ENCODE data around the gene BST1. TPM values are rescaled to one million over a fixed set of nuclear protein-coding genes. Genes with fewer than 3 reads are reported as not detected.

The BST1 gene
- total and polyA plus RNA-seq, 2 donors (not counting 1 experiment from before 2014, with no cell fraction given) = 15.7 to 48.8 TPM

GRCh38 chr4:15742637-15743036 is 39.8 kb downstream of the BST1 start:
- no peak overlapping the region for H2AFZ ChIP-seq (ENCODE audit: low read length)
- no peaks in the 10 kb centered on the region for H3K79me2 ChIP-seq (ENCODE audit: control insufficient read depth, insufficient read depth, low read length)
- no peaks in the 10 kb centered on the region for H3K9me3 ChIP-seq (ENCODE audit: control insufficient read depth, insufficient read depth, low read depth, low read length)
- H3K4me1 ChIP-seq (ENCODE audit: control insufficient read depth, extremely low read depth, insufficient read depth, low read length) = no peaks in the 10 kb centered on the region
- H3K36me3 ChIP-seq (ENCODE audit: control insufficient read depth, insufficient read depth, low read length) = no peaks in the 10 kb centered on the region
- TF ChIP-seq, protein P1, sequence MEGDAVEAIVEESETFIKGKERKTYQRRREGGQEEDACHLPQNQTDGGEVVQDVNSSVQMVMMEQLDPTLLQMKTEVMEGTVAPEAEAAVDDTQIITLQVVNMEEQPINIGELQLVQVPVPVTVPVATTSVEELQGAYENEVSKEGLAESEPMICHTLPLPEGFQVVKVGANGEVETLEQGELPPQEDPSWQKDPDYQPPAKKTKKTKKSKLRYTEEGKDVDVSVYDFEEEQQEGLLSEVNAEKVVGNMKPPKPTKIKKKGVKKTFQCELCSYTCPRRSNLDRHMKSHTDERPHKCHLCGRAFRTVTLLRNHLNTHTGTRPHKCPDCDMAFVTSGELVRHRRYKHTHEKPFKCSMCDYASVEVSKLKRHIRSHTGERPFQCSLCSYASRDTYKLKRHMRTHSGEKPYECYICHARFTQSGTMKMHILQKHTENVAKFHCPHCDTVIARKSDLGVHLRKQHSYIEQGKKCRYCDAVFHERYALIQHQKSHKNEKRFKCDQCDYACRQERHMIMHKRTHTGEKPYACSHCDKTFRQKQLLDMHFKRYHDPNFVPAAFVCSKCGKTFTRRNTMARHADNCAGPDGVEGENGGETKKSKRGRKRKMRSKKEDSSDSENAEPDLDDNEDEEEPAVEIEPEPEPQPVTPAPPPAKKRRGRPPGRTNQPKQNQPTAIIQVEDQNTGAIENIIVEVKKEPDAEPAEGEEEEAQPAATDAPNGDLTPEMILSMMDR (conservative IDR thresholded peaks at IDR 0.05 in 1 of 2, IDR thresholded peaks at IDR 0.05 in 1 of 2; ENCODE audit: low read depth in 1 of 2, low read length in 2 of 2) = no peak
- no peak for TF ChIP-seq EZH2 (IDR thresholded peaks at IDR 0.05; ENCODE audit: low read length, missing control alignments)
- no peak overlapping the region for H3K9ac ChIP-seq (ENCODE audit: insufficient read depth, low read length)
- H3K4me3 ChIP-seq (replicated peaks in 1 of 4; ENCODE audit: control extremely low read depth in 1 of 4, insufficient read depth in 1 of 4, low read depth in 3 of 4, low read length in 4 of 4) = no peak overlapping the region
- H4K20me1 ChIP-seq (ENCODE audit: control insufficient read depth, extremely low read depth, insufficient read depth, low read length) = no peaks in the 10 kb centered on the region
- no peak overlapping the region for H3K27ac ChIP-seq (ENCODE audit: insufficient read depth, low read length)
- DNase-seq (ENCODE audit: low read depth in 2 of 2) = no peak
- H3K4me2 ChIP-seq (ENCODE audit: extremely low read depth, insufficient read depth, low read length) = no peak overlapping the region
- no peaks in the 10 kb centered on the region for H3K27me3 ChIP-seq (ENCODE audit: control insufficient read depth, insufficient read depth, low read length)

GRCh38 chr4:15744016-15744545 is 41.2 kb downstream of the BST1 start:
- Histone ChIP-seq H3K36me3 (ENCODE audit: control insufficient read depth, insufficient read depth, low read length) (no peaks in the 10 kb centered on the region), H3K4me1 (ENCODE audit: control insufficient read depth, extremely low read depth, insufficient read depth, low read length) (no peaks in the 10 kb centered on the region), H3K9me3 (ENCODE audit: control insufficient read depth, insufficient read depth, low read depth, low read length) (no peaks in the 10 kb centered on the region), H3K79me2 (ENCODE audit: control insufficient read depth, insufficient read depth, low read length) (no peaks in the 10 kb centered on the region), H3K9ac (ENCODE audit: insufficient read depth, low read length) (no peak overlapping the region), H3K27me3 (ENCODE audit: control insufficient read depth, insufficient read depth, low read length) (no peaks in the 10 kb centered on the region), H2AFZ (ENCODE audit: low read length) (no peak overlapping the region), H4K20me1 (ENCODE audit: control insufficient read depth, extremely low read depth, insufficient read depth, low read length) (no peaks in the 10 kb centered on the region), H3K27ac (ENCODE audit: insufficient read depth, low read length) (no peak overlapping the region), H3K4me2 (ENCODE audit: extremely low read depth, insufficient read depth, low read length) (no peak overlapping the region), H3K4me3 (replicated peaks in 1 of 4; ENCODE audit: control extremely low read depth in 1 of 4, insufficient read depth in 1 of 4, low read depth in 3 of 4, low read length in 4 of 4) (no peak overlapping the region)
- DNase-seq (ENCODE audit: low read depth in 2 of 2) = peak in 1 of 2 donors; percentile 78
- TF ChIP-seq, protein P1 (conservative IDR thresholded peaks at IDR 0.05 in 1 of 2, IDR thresholded peaks at IDR 0.05 in 1 of 2; ENCODE audit: low read depth in 1 of 2, low read length in 2 of 2) = no peak
- TF ChIP-seq EZH2 (IDR thresholded peaks at IDR 0.05; ENCODE audit: low read length, missing control alignments) = no peak

DNA sequence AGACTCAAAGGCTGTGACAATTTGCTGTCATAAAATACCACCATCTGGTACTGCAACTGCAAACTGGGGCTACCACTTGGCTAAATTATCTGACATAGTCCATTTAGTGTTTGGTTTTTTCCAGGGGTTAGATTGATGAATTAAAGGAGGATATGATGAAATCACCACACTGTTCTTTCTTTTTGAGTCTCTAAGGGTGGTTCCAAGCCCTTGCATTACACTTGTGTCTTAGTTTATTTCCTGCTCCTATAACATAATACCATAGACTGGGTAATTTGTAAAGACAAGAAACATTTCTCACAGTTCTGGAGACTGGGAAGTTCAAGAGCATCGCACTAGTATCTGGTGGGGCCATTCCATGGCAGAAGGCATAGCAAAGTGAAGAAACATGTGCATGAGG is 43.2 kb downstream of the BST1 start:
- Histone ChIP-seq H3K4me3 (replicated peaks in 1 of 4; ENCODE audit: control extremely low read depth in 1 of 4, insufficient read depth in 1 of 4, low read depth in 3 of 4, low read length in 4 of 4) (no peak overlapping the region), H3K4me1 (ENCODE audit: control insufficient read depth, extremely low read depth, insufficient read depth, low read length) (no peaks in the 10 kb centered on the region), H3K9ac (ENCODE audit: insufficient read depth, low read length) (no peak overlapping the region), H2AFZ (ENCODE audit: low read length) (no peak overlapping the region), H3K27ac (ENCODE audit: insufficient read depth, low read length) (no peak overlapping the region), H3K4me2 (ENCODE audit: extremely low read depth, insufficient read depth, low read length) (no peak overlapping the region), H3K36me3 (ENCODE audit: control insufficient read depth, insufficient read depth, low read length) (no peaks in the 10 kb centered on the region), H4K20me1 (ENCODE audit: control insufficient read depth, extremely low read depth, insufficient read depth, low read length) (no peaks in the 10 kb centered on the region), H3K79me2 (ENCODE audit: control insufficient read depth, insufficient read depth, low read length) (no peaks in the 10 kb centered on the region), H3K9me3 (ENCODE audit: control insufficient read depth, insufficient read depth, low read depth, low read length) (no peaks in the 10 kb centered on the region), H3K27me3 (ENCODE audit: control insufficient read depth, insufficient read depth, low read length) (no peaks in the 10 kb centered on the region)
- no peak for DNase-seq (ENCODE audit: low read depth in 2 of 2)
- TF ChIP-seq EZH2 (IDR thresholded peaks at IDR 0.05; ENCODE audit: low read length, missing control alignments) = no peak
- TF ChIP-seq, protein P1 (conservative IDR thresholded peaks at IDR 0.05 in 1 of 2, IDR thresholded peaks at IDR 0.05 in 1 of 2; ENCODE audit: low read depth in 1 of 2, low read length in 2 of 2) = no peak
